Measurements from ENCODE around the gene NRF1.

The NRF1 gene

DNA sequence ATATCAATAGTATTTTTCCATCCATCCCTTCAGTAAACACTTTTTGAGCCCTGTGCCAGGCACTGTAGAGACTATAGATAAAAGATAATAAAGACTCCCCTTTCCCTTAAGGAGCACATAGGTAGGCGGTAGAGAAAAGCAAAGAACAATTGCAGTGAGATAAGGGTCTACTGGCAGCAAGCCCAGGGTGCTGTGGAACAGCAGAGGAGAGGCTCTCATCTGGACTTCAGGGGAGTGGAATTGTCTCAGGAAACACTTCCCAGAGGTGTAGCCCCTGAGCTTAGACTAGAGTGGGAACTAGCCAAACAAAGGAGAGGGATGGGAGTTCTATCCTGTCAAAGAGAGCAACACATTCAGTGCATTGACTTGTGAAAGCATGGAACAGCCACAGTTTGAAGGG lies 102.0 kb downstream of the NRF1 start:
- no peak for TF ChIP-seq TAF1 (IDR thresholded peaks at IDR 0.05; ENCODE audit: low read depth)

DNA sequence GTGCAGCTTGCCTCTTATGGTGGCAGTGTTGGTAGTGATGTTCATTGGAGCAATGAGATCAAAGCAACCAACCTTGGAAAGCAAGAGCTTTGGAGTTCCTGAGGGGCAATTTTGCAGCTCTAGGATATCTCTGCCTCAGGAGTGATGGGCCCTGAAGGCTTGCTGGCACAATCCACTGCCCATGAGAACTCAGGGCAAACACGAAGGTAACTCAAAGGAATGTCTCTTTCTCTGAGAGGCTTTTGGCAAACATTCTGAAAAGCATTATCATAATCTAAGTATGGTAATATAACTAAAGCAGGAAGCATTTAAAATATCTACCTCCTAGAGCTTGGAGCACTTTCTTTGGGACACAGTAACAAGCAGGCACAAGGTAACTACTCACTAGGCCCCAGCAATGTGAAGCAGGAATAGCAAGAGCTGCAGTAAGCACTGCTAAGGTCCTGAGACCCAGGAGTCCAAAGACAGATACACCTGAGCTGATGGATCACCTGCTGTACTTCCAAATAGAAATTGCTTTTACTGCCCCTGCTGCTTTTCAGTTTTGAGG lies 103.1 kb downstream of the NRF1 start:
- no peak for TF ChIP-seq TCF12 (IDR thresholded peaks at IDR 0.05; ENCODE audit: low read depth)
- no peak for TF ChIP-seq NFIC (IDR thresholded peaks at IDR 0.05)
- TF ChIP-seq EGR1 (IDR thresholded peaks at IDR 0.05) = no peak
- no peak for TF ChIP-seq TAF1 (IDR thresholded peaks at IDR 0.05; ENCODE audit: low read depth)
- no peak for TF ChIP-seq ZBTB7A (IDR thresholded peaks at IDR 0.05; ENCODE audit: low read depth)

DNA sequence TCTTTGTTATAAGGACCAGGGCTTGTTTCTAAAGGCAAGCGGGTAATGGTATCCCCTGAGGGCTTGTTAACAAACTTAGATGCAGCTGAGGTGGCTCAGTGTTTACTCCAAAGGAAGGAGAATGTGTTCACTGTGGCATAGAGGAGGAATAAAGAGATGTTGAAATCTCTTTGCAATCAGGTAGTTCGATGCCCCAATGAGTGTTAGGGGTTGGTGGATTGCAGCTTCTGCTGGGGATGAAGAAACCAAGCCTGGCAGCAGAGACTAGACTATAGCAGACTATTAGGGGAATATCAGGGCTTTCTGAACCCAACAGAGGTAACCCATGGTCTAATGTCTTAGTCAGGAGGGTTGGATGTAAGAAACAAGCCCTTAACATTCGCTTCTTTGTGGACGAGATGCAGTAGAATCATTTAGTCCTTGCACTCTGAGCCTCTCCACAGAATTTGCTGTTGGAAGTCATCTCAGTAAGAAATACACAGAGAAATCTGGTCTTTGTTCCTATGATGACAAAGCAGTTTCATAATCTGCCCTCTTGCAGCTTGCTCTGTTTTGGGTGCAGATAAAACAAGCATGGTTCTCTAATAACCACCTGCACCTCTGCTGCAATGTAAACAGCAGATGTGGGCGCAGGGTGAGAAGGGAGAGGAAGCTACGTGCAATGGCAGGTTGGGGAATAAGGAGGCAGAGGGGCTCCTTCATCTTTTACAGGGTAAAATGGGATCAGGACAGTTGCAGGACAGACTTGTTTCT lies 108.6 kb downstream of the NRF1 start:
- TF ChIP-seq EP300 (IDR thresholded peaks at IDR 0.05; ENCODE audit: borderline replicate concordance) (no peak), CREB1 (IDR thresholded peaks at IDR 0.05; ENCODE audit: low read depth) (no peak), EGR1 (IDR thresholded peaks at IDR 0.05) (no peak), TEAD4 (IDR thresholded peaks at IDR 0.05) (no peak), CEBPB (IDR thresholded peaks at IDR 0.05) (no peak), NFIC (IDR thresholded peaks at IDR 0.05) (no peak), RAD21 (IDR thresholded peaks at IDR 0.05; ENCODE audit: low read depth) (no peak), TAF1 (IDR thresholded peaks at IDR 0.05; ENCODE audit: low read depth) (no peak), FOXM1 (IDR thresholded peaks at IDR 0.05; ENCODE audit: borderline replicate concordance, low read depth) (no peak), TCF12 (IDR thresholded peaks at IDR 0.05; ENCODE audit: low read depth) (no peak), ZBTB7A (IDR thresholded peaks at IDR 0.05; ENCODE audit: low read depth) (no peak), YY1 (IDR thresholded peaks at IDR 0.05; ENCODE audit: low read depth) (no peak)
- TF ChIP-seq, protein P1, sequence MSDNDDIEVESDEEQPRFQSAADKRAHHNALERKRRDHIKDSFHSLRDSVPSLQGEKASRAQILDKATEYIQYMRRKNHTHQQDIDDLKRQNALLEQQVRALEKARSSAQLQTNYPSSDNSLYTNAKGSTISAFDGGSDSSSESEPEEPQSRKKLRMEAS (IDR thresholded peaks at IDR 0.05) = no peak
- TF ChIP-seq, protein P2, sequence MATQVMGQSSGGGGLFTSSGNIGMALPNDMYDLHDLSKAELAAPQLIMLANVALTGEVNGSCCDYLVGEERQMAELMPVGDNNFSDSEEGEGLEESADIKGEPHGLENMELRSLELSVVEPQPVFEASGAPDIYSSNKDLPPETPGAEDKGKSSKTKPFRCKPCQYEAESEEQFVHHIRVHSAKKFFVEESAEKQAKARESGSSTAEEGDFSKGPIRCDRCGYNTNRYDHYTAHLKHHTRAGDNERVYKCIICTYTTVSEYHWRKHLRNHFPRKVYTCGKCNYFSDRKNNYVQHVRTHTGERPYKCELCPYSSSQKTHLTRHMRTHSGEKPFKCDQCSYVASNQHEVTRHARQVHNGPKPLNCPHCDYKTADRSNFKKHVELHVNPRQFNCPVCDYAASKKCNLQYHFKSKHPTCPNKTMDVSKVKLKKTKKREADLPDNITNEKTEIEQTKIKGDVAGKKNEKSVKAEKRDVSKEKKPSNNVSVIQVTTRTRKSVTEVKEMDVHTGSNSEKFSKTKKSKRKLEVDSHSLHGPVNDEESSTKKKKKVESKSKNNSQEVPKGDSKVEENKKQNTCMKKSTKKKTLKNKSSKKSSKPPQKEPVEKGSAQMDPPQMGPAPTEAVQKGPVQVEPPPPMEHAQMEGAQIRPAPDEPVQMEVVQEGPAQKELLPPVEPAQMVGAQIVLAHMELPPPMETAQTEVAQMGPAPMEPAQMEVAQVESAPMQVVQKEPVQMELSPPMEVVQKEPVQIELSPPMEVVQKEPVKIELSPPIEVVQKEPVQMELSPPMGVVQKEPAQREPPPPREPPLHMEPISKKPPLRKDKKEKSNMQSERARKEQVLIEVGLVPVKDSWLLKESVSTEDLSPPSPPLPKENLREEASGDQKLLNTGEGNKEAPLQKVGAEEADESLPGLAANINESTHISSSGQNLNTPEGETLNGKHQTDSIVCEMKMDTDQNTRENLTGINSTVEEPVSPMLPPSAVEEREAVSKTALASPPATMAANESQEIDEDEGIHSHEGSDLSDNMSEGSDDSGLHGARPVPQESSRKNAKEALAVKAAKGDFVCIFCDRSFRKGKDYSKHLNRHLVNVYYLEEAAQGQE (IDR thresholded peaks at IDR 0.05; ENCODE audit: low read depth) = no peak
- TF ChIP-seq, protein P3, sequence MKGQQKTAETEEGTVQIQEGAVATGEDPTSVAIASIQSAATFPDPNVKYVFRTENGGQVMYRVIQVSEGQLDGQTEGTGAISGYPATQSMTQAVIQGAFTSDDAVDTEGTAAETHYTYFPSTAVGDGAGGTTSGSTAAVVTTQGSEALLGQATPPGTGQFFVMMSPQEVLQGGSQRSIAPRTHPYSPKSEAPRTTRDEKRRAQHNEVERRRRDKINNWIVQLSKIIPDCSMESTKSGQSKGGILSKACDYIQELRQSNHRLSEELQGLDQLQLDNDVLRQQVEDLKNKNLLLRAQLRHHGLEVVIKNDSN (IDR thresholded peaks at IDR 0.05) = no peak

DNA sequence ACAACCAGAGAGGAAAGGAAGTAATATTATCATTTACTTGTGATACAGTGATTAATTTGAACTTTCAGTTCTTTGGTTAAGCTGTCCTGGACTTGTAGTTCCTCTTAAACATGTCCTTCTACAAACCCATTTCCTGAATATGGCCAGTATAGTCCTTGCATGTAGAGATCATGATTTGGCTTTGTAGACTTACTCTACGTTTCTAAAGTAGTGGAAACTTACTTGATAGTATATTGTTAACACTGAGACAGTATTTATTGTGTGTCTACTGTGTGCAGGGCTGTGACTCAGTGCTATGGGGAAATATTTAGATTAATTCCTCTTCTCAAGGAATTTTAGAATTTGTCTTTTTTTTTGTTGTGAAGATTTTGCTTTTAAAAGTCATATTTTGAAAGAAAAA lies 109.5 kb downstream of the NRF1 start:
- TF ChIP-seq EGR1 (IDR thresholded peaks at IDR 0.05) = no peak
- TF ChIP-seq TAF1 (IDR thresholded peaks at IDR 0.05; ENCODE audit: low read depth) = no peak
- no peak for TF ChIP-seq TEAD4 (IDR thresholded peaks at IDR 0.05)
- no peak for TF ChIP-seq RAD21 (IDR thresholded peaks at IDR 0.05; ENCODE audit: low read depth)
- TF ChIP-seq, protein P2 (IDR thresholded peaks at IDR 0.05; ENCODE audit: low read depth) = no peak
- TF ChIP-seq YY1 (IDR thresholded peaks at IDR 0.05; ENCODE audit: low read depth) = no peak
- TF ChIP-seq EP300 (IDR thresholded peaks at IDR 0.05; ENCODE audit: borderline replicate concordance) = no peak
- no peak for TF ChIP-seq CEBPB (IDR thresholded peaks at IDR 0.05)
- no peak for TF ChIP-seq CREB1 (IDR thresholded peaks at IDR 0.05; ENCODE audit: low read depth)

DNA sequence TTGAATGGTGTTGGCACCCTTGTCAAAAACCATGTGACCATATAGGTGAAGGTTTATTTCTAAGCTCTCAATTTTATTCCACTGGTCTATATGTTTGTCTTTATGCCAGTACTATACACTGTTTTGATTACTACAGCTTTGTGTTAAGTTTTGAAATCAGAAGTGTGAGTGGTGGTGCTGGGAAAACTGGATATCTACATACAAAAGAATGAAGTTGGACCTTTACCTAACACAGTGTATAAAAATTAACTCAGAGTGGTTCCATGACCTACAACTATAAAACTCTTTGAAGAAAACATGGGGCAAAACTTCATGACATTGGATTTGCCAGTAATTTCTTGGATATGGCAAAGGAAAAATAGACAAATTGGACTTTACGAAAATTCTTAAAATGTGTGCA lies 112.2 kb downstream of the NRF1 start:
- TF ChIP-seq CREB1 (IDR thresholded peaks at IDR 0.05; ENCODE audit: low read depth) = no peak
- no peak for TF ChIP-seq TCF12 (IDR thresholded peaks at IDR 0.05; ENCODE audit: low read depth)
- no peak for TF ChIP-seq NFIC (IDR thresholded peaks at IDR 0.05)
- TF ChIP-seq, protein P1 (IDR thresholded peaks at IDR 0.05) = no peak
- TF ChIP-seq, protein P2 (IDR thresholded peaks at IDR 0.05; ENCODE audit: low read depth) = no peak
- TF ChIP-seq YY1 (IDR thresholded peaks at IDR 0.05; ENCODE audit: low read depth) = no peak
- no peak for TF ChIP-seq TEAD4 (IDR thresholded peaks at IDR 0.05)
- TF ChIP-seq EGR1 (IDR thresholded peaks at IDR 0.05) = no peak
- no peak for TF ChIP-seq ZBTB7A (IDR thresholded peaks at IDR 0.05; ENCODE audit: low read depth)
- TF ChIP-seq RAD21 (IDR thresholded peaks at IDR 0.05; ENCODE audit: low read depth) = no peak
- no peak for TF ChIP-seq EP300 (IDR thresholded peaks at IDR 0.05; ENCODE audit: borderline replicate concordance)
- TF ChIP-seq FOXM1 (IDR thresholded peaks at IDR 0.05; ENCODE audit: borderline replicate concordance, low read depth) = no peak
- TF ChIP-seq TAF1 (IDR thresholded peaks at IDR 0.05; ENCODE audit: low read depth) = no peak

Measured in Ishikawa (cell line).